Ovary (tissue), 3 donors: Measurements from ENCODE around the gene BRD7.

Source experiments
- POLR2A ChIP-seq: fragments of 450-650 bp; IDR thresholded peaks from one replicate; pipeline ENCODE4 v1.6.1; 2017; ENCODE audit warnings: antibody characterized with exemption, mild to moderate bottlenecking, moderate library complexity
- TF ChIP-seq, protein P1 (sequence below), 3 donors: fragments of 450-650 bp in 2 of 3; fragments of 200-600 bp in 1 of 3; IDR thresholded peaks; one replicate each; pipeline versions ENCODE4 v1.5.1 to v1.8.0; 2016 to 2022; ENCODE audit warnings: antibody characterized with exemption in 3 of 3, mild to moderate bottlenecking in 1 of 3
- donor health status: DM: no; HTN: no; CAD: no.

DNA sequence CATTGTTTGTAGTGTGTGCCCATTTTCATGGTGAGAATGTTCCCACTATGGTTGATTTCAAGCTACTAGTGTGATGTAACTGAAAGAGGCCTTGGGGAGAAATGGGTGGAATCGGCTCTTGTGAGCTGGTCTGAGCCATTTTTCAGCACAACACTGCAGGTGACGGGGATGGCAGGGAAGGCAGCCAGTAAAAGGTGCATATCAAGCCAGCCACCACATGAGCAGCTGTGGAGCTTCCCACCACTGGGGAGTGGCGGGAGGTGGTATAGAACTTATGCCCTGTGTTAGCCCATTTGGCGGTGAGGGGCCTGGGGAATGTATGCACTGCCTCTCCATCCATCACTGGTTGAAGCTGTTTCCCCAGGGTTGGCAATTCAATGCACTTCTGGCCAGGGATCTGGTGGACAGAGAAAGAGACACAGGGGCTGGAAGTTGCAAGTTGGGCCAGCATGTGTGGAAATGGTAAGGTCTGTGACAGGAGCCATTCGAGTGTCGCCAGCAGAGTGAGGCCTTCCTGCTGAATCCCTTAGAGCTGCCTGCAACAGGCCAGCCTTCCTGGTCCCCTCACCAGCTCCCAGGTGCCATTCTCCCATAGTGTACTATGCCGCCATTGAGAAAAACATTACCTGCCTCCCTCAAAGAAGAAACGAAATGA lies 31.7 kb upstream of the BRD7 start:
- TF ChIP-seq, protein P1, sequence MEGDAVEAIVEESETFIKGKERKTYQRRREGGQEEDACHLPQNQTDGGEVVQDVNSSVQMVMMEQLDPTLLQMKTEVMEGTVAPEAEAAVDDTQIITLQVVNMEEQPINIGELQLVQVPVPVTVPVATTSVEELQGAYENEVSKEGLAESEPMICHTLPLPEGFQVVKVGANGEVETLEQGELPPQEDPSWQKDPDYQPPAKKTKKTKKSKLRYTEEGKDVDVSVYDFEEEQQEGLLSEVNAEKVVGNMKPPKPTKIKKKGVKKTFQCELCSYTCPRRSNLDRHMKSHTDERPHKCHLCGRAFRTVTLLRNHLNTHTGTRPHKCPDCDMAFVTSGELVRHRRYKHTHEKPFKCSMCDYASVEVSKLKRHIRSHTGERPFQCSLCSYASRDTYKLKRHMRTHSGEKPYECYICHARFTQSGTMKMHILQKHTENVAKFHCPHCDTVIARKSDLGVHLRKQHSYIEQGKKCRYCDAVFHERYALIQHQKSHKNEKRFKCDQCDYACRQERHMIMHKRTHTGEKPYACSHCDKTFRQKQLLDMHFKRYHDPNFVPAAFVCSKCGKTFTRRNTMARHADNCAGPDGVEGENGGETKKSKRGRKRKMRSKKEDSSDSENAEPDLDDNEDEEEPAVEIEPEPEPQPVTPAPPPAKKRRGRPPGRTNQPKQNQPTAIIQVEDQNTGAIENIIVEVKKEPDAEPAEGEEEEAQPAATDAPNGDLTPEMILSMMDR (IDR thresholded peaks at IDR 0.05): no peak
- TF ChIP-seq POLR2A: no peak
